ENCODE results near the gene RBM43. TPM values are rescaled to one million over a fixed set of nuclear protein-coding genes. Genes with fewer than 3 reads are reported as not detected.

RBM43 gene
- total RNA-seq, 4 donors from 2014 or later, result 1.3 to 3.4 (median 2.0) TPM

DNA sequence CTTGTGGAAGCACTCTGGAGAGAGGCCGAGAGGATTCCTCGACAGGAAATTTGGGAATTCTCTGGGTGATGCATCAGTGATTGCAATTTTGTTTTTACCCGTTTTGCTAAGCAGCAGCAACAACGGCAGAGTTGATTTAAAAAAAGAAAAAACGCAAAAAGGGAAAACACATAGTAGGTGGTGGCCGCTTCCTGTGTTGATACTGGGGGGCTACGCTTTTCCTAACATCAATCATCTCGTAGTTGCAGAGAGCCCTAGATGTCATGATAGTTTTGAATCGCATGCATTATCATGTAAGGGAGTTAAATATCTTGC, 271 bp upstream of the RBM43 start:
- H3K27me3 ChIP-seq, result no peaks in the 10 kb centered on the region
- H3K36me3 ChIP-seq, result no peaks in the 10 kb centered on the region
- intact Hi-C loops (cut with DNase I), result no loop called here
- peak overlapping the region; percentile 93 to 98 (median 96) for H3K27ac ChIP-seq
- TF ChIP-seq, protein P1, sequence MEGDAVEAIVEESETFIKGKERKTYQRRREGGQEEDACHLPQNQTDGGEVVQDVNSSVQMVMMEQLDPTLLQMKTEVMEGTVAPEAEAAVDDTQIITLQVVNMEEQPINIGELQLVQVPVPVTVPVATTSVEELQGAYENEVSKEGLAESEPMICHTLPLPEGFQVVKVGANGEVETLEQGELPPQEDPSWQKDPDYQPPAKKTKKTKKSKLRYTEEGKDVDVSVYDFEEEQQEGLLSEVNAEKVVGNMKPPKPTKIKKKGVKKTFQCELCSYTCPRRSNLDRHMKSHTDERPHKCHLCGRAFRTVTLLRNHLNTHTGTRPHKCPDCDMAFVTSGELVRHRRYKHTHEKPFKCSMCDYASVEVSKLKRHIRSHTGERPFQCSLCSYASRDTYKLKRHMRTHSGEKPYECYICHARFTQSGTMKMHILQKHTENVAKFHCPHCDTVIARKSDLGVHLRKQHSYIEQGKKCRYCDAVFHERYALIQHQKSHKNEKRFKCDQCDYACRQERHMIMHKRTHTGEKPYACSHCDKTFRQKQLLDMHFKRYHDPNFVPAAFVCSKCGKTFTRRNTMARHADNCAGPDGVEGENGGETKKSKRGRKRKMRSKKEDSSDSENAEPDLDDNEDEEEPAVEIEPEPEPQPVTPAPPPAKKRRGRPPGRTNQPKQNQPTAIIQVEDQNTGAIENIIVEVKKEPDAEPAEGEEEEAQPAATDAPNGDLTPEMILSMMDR (IDR thresholded peaks at IDR 0.05), result no peak
- TF ChIP-seq POLR2A (IDR thresholded peaks at IDR 0.05), result no peak
- no peaks in the 10 kb centered on the region for H3K9me3 ChIP-seq
- H3K4me3 ChIP-seq, result peak overlapping the region; percentile 68 to 96 (median 76)
- 1% methylated on average over 7 to 8 of the region's 9 CpGs for WGBS, 2 donors
- DNase-seq, result no peak
- peaks cover 4 to 37% (median 26%) of the 10 kb centered on the region in 3 donors for H3K4me1 ChIP-seq

DNA sequence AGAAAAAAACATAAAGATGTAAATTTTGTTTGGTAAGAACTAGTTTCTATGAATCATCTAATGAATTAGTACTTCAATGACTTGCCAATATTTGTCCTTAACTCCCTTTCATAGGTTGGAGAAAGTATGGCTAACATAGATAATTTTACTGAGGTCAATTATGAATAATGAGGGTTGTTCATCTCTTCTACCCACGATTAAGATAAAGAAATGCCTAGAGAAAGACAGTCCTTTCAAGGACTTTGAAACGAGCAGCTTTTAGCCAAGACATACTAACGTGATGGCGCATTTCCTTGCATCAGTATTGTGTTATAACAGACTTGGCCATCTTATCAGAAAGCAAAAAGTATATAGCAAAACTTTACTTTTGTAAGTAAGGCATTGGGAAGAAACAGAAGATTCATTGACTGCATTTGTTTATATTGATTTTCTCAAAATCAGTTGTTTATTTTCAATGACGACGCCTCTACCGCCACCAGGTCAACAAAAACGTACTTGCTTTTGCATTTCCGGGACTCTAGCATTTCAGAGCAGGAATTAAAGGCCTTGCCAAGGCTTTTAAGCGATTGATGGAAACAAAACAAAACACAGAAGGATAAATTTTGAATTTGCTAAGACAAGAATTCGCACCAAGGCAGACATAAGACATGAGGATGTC, 961 bp downstream of the RBM43 start:
- H3K4me1 ChIP-seq, result peaks cover 4 to 37% (median 26%) of the 10 kb centered on the region in 3 donors
- intact Hi-C loops (cut with DNase I), result no loop called here
- no peaks in the 10 kb centered on the region for H3K27me3 ChIP-seq
- DNase-seq, result no peak
- H3K4me3 ChIP-seq, result peak overlapping the region; percentile 68 to 96 (median 76)
- peaks cover 0 to under 1% (median 0%) of the 10 kb centered on the region in 3 donors for H3K36me3 ChIP-seq
- TF ChIP-seq POLR2A (IDR thresholded peaks at IDR 0.05), result no peak
- H3K9me3 ChIP-seq, result no peaks in the 10 kb centered on the region
- H3K27ac ChIP-seq, result peak overlapping the region; percentile 93 to 98 (median 96)
- WGBS, 2 donors, result 4 to 5% methylated on average over 11 of the region's 11 CpGs

DNA sequence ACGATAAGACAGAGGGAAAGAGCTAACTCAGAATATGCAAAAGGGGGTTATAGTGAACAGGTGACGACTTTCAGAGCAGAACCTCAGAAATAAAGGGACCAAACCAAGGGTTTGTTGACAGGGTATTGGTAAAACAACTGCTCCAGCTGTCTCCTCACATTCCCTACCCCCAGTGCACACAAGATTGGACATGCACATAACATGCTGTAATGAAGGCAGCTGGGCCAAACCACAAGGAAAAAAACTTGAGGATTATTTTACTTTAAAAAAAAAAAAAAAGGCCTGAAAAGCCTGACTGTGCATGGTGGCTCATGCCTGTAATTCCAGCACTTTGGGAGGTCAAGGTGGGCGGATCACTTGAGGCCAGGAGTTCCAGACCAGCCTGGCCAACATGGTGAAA, 3.5 kb downstream of the RBM43 start:
- no peak overlapping the region for H3K4me3 ChIP-seq
- H3K27ac ChIP-seq, result no peak overlapping the region
- peaks cover 4 to 37% (median 26%) of the 10 kb centered on the region in 3 donors for H3K4me1 ChIP-seq
- intact Hi-C loops (cut with DNase I), result no loop called here
- whole genome bisulfite sequencing, 2 donors, result 61 to 72% methylated on average over 3 of the region's 3 CpGs
- H3K36me3 ChIP-seq, result peaks cover 0 to 16% (median 0%) of the 10 kb centered on the region in 3 donors
- no peaks in the 10 kb centered on the region for H3K9me3 ChIP-seq
- TF ChIP-seq POLR2A (IDR thresholded peaks at IDR 0.05), result no peak
- TF ChIP-seq, protein P1 (IDR thresholded peaks at IDR 0.05), result no peak
- no peak for DNase-seq
- no peaks in the 10 kb centered on the region for H3K27me3 ChIP-seq

DNA sequence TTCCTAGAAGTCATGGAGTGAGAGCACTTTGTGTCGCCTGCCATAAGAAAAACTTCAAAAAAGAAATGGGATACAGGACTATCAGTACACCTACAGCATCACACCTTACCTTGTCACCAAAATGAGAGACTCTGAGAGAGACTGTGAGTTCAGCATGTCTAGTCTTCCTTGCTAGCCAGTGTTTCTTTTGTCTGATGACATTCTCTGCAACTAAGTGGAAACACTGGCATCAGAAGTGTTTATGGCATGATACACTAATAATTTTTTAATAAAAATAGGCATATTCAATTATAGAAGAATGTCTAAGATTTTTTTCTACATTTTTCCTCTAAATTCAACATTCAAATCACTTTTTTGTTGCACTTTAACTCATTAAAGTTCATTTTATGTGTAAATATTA, 9.0 kb downstream of the RBM43 start:
- H3K4me1 ChIP-seq, result peaks cover 0 to 2% (median 0%) of the 10 kb centered on the region in 3 donors
- intact Hi-C loops (cut with DNase I), result no loop called here
- 71 to 94% methylated on average over 1 of the region's 1 CpG for WGBS, 2 donors

DNA sequence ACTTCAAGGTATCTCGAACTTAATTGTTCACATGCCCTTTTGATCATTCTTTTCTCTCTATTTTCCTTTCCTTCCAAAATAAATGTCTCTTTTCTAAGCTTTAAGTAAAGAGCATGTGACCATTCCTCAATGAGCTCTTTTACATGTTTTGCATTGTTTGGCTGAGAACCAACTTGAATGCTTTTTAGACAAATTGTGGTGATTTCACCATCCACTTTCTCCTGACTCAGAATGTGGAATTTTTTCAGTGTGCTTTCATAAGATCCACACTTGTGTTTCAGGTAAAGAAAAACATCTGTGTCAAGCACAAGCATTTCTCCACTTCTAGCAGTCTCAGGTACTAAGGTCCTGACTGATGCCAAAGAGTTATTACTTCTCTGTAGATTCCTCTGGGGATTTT, 10.7 kb downstream of the RBM43 start:
- H3K36me3 ChIP-seq, result peaks cover 0 to 63% (median 0%) of the 10 kb centered on the region in 3 donors
- intact Hi-C loops (cut with DNase I), result no loop called here
- DNase-seq, result no peak
- no peaks in the 10 kb centered on the region for H3K4me1 ChIP-seq
- no peak overlapping the region for H3K27ac ChIP-seq
- no peak overlapping the region for H3K4me3 ChIP-seq
- peaks cover 0 to 24% (median 16%) of the 10 kb centered on the region in 3 donors for H3K9me3 ChIP-seq
- H3K27me3 ChIP-seq, result no peaks in the 10 kb centered on the region
- 93% methylated on average over 1 of the region's 1 CpG for WGBS, 2 donors
- TF ChIP-seq POLR2A (IDR thresholded peaks at IDR 0.05), result no peak
- TF ChIP-seq, protein P1 (IDR thresholded peaks at IDR 0.05), result no peak

More for the DNA sequence above, 9.0 kb downstream of the RBM43 start:
- peaks cover 0 to 63% (median 0%) of the 10 kb centered on the region in 3 donors for H3K36me3 ChIP-seq
- DNase-seq, result no peak
- no peak overlapping the region for H3K27ac ChIP-seq
- no peak for TF ChIP-seq POLR2A (IDR thresholded peaks at IDR 0.05)
- TF ChIP-seq, protein P1 (IDR thresholded peaks at IDR 0.05), result no peak
- peaks cover 0 to 18% (median 16%) of the 10 kb centered on the region in 3 donors for H3K9me3 ChIP-seq
- no peak overlapping the region for H3K4me3 ChIP-seq
- no peaks in the 10 kb centered on the region for H3K27me3 ChIP-seq
